Fibroblast of pulmonary artery (primary cell): ENCODE measurements around the gene CDH12.
A peak's percentile ranks its signal among the peaks of the same experiment; 100 is the strongest.
"Not testable (repeated sequence)": the region's sequence is repeated elsewhere in the genome, so short reads cannot be mapped to it uniquely, and the experiment has no call there.

Experiments used
- DNase-seq: peaks from one replicate; pipeline ENCODE4 v3.0.0-alpha.2; 2010; ENCODE audit warnings: low read depth
- H3K4me3 ChIP-seq: replicated peaks from 2 replicates; pipeline ENCODE4 v1.5.1; 2011; ENCODE audit warnings: low read depth, mild to moderate bottlenecking, control low read depth, low read length, moderate library complexity
- CTCF ChIP-seq: IDR thresholded peaks from 2 replicates; pipeline ENCODE4 v1.5.1; 2011; ENCODE audit warnings: mild to moderate bottlenecking, control low read depth, low read length, inconsistent platforms; ENCODE audit errors: missing control alignments

Gene CDH12

GRCh38 chr5:21951571-21951970 is 901.6 kb downstream of the CDH12 start:
- H3K4me3 ChIP-seq, DNase-seq: not testable (repeated sequence)

- no peak for TF ChIP-seq CTCF
- DNase-seq = no peak
- H3K4me3 ChIP-seq = no peak overlapping the region
These were observed 922.0 kb downstream of the CDH12 start for GRCh38 chr5:21931116-21931515.

DNA sequence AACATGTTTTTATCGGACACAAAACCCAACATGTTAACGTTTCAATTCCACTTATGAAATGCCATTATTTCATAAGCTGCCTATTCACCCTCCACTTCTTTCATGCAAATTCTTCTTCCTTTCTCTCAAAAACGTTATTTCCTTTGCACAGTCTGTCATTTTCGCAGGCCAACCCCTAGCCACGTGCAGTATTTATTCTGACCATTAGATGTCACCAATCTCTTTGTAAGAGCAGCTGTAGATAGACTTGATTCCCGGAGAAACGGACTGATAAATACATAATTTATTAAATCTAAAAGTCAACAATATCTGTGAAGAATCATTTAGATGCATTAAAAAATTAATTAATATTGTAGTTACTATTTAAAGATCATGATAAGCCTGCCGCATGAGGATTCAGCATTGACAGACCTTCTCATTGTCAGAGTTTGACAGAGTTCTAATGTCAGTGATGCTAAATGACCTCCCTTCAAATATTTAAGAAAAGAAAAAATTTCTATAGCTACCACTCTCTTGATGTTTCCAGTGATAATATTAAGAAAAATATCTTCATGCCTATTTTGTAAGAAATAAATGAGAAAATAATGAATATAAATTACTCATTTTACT is 933.6 kb downstream of the CDH12 start:
- no peak overlapping the region for H3K4me3 ChIP-seq
- peak; percentile 63 for DNase-seq
- TF ChIP-seq CTCF = peak; percentile 68

GRCh38 chr5:21918451-21918850 is 934.7 kb downstream of the CDH12 start:
- TF ChIP-seq CTCF = no peak
- no peak for DNase-seq
- H3K4me3 ChIP-seq = no peak overlapping the region

DNA sequence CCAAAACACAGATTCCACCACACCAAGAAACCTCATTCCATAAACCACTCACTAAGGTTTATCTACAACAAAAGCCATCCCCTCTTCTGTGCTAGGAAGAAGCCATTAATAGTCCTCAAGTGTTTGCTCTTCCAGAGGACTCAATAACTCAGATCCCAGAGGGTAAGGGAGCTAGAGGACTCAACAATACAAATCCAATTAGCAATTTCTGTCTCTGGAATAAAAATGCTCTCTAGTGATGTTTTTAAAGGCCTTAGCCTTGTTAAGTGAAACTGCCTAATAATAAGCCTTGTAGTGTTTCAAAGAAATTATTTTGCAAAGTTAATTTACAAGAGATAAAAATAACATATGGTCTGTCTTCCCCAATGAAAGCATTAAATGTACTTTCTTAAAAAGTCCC is 942.4 kb downstream of the CDH12 start:
- no peak for DNase-seq

GRCh38 chr5:21895766-21896350 is 957.3 kb downstream of the CDH12 start:
- H3K4me3 ChIP-seq = no peak overlapping the region
- DNase-seq = no peak
- TF ChIP-seq CTCF = no peak

More for the DNA sequence above, 942.4 kb downstream of the CDH12 start:
- no peak overlapping the region for H3K4me3 ChIP-seq
- no peak for TF ChIP-seq CTCF

DNA sequence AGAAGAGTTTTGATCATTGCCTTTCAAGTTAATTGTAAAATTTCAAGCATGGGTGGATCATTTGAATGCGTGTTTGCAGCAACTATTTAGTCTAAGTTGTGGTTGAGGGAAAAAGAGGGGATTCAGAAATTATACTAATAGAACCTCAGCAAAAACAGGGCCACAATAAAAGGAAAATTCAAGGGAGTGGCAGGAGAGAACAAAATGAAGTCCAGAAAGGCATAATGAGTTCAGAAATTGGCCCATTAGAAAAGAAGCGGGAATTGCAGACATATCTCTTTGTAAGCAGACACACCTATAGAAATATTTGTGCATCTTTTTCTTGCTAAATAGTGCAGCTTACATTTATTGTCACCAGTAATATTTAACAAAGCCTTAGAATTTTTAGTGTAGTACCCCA is 960.0 kb downstream of the CDH12 start:
- no peak for DNase-seq
- no peak overlapping the region for H3K4me3 ChIP-seq
- TF ChIP-seq CTCF = no peak
